Stimulated activated CD8-positive, alpha-beta memory T cell treated with anti-CD3 and anti-CD28 coated beads, Interleukin-12 subunit alpha, Interleukin-12 subunit beta, amount 100 ng/mL, for 1 hour (primary cell): Measurements from ENCODE around the gene GJB6.

Experiments used
- DNase-seq: peaks from one replicate; pipeline ENCODE4 v3.0.0-alpha.2; 2020; ENCODE audit warnings: low read depth

The GJB6 gene

GRCh38 chr13:20227288-20227687, 4.8 kb downstream of the GJB6 start:
- DNase-seq: no peak

GRCh38 chr13:20222553-20222952, 9.6 kb downstream of the GJB6 start:
- DNase-seq: no peak

GRCh38 chr13:20221772-20222171, 10.3 kb downstream of the GJB6 start:
- DNase-seq: no peak

GRCh38 chr13:20219577-20219976, 12.5 kb downstream of the GJB6 start:
- DNase-seq: no peak

GRCh38 chr13:20217168-20217567, 15.0 kb downstream of the GJB6 start:
- DNase-seq: no peak

GRCh38 chr13:20209948-20210347, 22.2 kb downstream of the GJB6 start:
- DNase-seq: no peak

GRCh38 chr13:20206698-20207235, 25.4 kb downstream of the GJB6 start:
- DNase-seq: no peak

GRCh38 chr13:20206065-20206697, 25.9 kb downstream of the GJB6 start:
- no peak for DNase-seq

- DNase-seq: no peak
Observed at GRCh38 chr13:20198781-20199180, 33.3 kb downstream of the GJB6 start.

- DNase-seq: peak; percentile 20
Observed at GRCh38 chr13:20197361-20197834, 34.7 kb downstream of the GJB6 start.

GRCh38 chr13:20195801-20196200, 36.3 kb downstream of the GJB6 start:
- no peak for DNase-seq

- DNase-seq: no peak
Observed at GRCh38 chr13:20193907-20194631, 38.0 kb downstream of the GJB6 start.

- no peak for DNase-seq
Observed at GRCh38 chr13:20193162-20193906, 38.8 kb downstream of the GJB6 start.

GRCh38 chr13:20192836-20193161, 39.3 kb downstream of the GJB6 start, which contains the start of gene GJB2:
TSS of gene GJB2 (minus strand) at chr13:20192938. CDS start at chr13:20189581, 3,357 bp downstream.
- DNase-seq: no peak

- DNase-seq: no peak
Observed at GRCh38 chr13:20192158-20192835, 39.8 kb downstream of the GJB6 start.

GRCh38 chr13:20191311-20192157, 40.6 kb downstream of the GJB6 start:
- no peak for DNase-seq

- no peak for DNase-seq
Observed at GRCh38 chr13:20190481-20191310, 41.4 kb downstream of the GJB6 start.

GRCh38 chr13:20190076-20190475, 42.0 kb downstream of the GJB6 start:
- no peak for DNase-seq

GRCh38 chr13:20188667-20189553, 43.2 kb downstream of the GJB6 start:
- DNase-seq: no peak
